ENCODE measurements around the gene FBXO2.

- TF ChIP-seq POLR2AphosphoS5 (IDR thresholded peaks at IDR 0.05; ENCODE audit: low read depth, low read length) (no peak), CTCF (IDR thresholded peaks at IDR 0.05 in 2 of 3, conservative IDR thresholded peaks at IDR 0.05 in 1 of 3; ENCODE audit: borderline replicate concordance in 1 of 3, insufficient read depth in 1 of 3, low read depth in 2 of 3, low read length in 2 of 3) (no peak), EZH2phosphoT487 (IDR thresholded peaks at IDR 0.05; ENCODE audit: borderline replicate concordance) (no peak), RAD21 (IDR thresholded peaks at IDR 0.05; ENCODE audit: low read depth) (no peak), SIN3A (IDR thresholded peaks at IDR 0.05; ENCODE audit: low read depth) (no peak), YY1 (IDR thresholded peaks at IDR 0.05; ENCODE audit: extremely low read depth, insufficient replicate concordance, low read depth, low read length) (no peak), POLR2A (IDR thresholded peaks at IDR 0.05; ENCODE audit: borderline replicate concordance, extremely low read depth, insufficient read depth, insufficient read length) (no peak), EZH2 (IDR thresholded peaks at IDR 0.05) (no peak), ZFX (IDR thresholded peaks at IDR 0.05) (no peak), JUND (IDR thresholded peaks at IDR 0.05) (no peak), ZBTB33 (IDR thresholded peaks at IDR 0.05; ENCODE audit: extremely low read depth, insufficient replicate concordance, low read length) (no peak)
- TF ChIP-seq, protein P1, sequence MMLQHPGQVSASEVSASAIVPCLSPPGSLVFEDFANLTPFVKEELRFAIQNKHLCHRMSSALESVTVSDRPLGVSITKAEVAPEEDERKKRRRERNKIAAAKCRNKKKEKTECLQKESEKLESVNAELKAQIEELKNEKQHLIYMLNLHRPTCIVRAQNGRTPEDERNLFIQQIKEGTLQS (IDR thresholded peaks at IDR 0.05), result no peak
Measured at GRCh38 chr1:11701981-11702803, 48.0 kb upstream of the FBXO2 start.
